ENCODE measurements around the gene TDRD3. TPM values are rescaled to one million over a fixed set of nuclear protein-coding genes. Genes with fewer than 3 reads are reported as not detected.

Gene TDRD3
- total RNA-seq, 1 donor from 2014 or later, result 28.5 TPM

DNA sequence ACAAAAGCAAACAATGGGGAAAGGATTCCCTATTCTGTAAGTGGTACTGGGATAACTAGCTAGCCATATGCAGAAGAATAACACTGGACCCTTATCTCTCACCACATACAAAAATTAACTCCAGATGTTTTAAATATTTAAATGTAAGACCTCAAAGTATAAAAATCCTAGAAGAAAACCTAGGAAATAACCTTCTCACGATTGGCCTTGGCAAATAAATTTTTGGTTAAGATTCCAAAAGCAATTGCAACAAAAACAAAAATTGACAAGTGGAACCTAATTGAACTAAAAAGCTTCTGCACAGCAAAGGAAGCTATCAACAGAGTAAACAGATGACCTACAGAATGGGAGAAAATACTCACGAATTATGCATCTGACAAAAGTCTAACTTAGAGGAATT is 10.8 kb upstream of the TDRD3 start:
- Mint-ChIP-seq H3K36me3 (ENCODE audit: insufficient read depth) (no peaks in the 10 kb centered on the region), H3K4me1 (ENCODE audit: low read depth) (no peaks in the 10 kb centered on the region), H3K4me3 (ENCODE audit: low read depth) (no peak overlapping the region), H3K27me3 (no peaks in the 10 kb centered on the region), H3K27ac (no peak overlapping the region), H3K9me3 (ENCODE audit: low read depth) (no peaks in the 10 kb centered on the region)
- TF ChIP-seq, protein P1, sequence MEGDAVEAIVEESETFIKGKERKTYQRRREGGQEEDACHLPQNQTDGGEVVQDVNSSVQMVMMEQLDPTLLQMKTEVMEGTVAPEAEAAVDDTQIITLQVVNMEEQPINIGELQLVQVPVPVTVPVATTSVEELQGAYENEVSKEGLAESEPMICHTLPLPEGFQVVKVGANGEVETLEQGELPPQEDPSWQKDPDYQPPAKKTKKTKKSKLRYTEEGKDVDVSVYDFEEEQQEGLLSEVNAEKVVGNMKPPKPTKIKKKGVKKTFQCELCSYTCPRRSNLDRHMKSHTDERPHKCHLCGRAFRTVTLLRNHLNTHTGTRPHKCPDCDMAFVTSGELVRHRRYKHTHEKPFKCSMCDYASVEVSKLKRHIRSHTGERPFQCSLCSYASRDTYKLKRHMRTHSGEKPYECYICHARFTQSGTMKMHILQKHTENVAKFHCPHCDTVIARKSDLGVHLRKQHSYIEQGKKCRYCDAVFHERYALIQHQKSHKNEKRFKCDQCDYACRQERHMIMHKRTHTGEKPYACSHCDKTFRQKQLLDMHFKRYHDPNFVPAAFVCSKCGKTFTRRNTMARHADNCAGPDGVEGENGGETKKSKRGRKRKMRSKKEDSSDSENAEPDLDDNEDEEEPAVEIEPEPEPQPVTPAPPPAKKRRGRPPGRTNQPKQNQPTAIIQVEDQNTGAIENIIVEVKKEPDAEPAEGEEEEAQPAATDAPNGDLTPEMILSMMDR (IDR thresholded peaks at IDR 0.05; ENCODE audit: unreplicated experiment), result no peak
- no peak for DNase-seq (ENCODE audit: low spot score, unreplicated experiment)

DNA sequence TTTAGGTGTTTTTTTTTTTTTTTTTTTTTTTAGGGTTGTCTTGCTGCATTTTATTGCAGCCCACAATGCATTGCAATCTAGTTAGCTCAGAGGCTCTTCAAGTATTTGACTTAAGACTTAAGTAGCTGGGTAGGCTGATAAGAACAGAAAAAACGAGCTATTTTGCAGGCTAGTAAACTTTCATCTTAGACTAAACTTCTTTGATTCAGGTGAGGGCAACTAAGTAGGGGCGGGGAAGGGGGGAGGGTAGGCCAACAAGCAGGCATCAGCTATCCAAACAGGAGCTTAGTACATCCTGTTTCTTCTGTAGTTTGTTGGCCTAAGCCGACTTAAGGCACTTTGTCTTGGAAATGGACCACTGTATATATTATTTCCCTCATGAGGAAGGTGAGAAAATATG is 4.9 kb upstream of the TDRD3 start:
- no peak for DNase-seq (ENCODE audit: low spot score, unreplicated experiment)
- Mint-ChIP-seq H3K4me3 (ENCODE audit: low read depth) (no peak overlapping the region), H3K27me3 (no peaks in the 10 kb centered on the region), H3K4me1 (ENCODE audit: low read depth) (peaks cover 12% of the 10 kb centered on the region), H3K36me3 (ENCODE audit: insufficient read depth) (no peaks in the 10 kb centered on the region), H3K9me3 (ENCODE audit: low read depth) (no peaks in the 10 kb centered on the region), H3K27ac (no peak overlapping the region)
- TF ChIP-seq, protein P1 (IDR thresholded peaks at IDR 0.05; ENCODE audit: unreplicated experiment), result no peak

DNA sequence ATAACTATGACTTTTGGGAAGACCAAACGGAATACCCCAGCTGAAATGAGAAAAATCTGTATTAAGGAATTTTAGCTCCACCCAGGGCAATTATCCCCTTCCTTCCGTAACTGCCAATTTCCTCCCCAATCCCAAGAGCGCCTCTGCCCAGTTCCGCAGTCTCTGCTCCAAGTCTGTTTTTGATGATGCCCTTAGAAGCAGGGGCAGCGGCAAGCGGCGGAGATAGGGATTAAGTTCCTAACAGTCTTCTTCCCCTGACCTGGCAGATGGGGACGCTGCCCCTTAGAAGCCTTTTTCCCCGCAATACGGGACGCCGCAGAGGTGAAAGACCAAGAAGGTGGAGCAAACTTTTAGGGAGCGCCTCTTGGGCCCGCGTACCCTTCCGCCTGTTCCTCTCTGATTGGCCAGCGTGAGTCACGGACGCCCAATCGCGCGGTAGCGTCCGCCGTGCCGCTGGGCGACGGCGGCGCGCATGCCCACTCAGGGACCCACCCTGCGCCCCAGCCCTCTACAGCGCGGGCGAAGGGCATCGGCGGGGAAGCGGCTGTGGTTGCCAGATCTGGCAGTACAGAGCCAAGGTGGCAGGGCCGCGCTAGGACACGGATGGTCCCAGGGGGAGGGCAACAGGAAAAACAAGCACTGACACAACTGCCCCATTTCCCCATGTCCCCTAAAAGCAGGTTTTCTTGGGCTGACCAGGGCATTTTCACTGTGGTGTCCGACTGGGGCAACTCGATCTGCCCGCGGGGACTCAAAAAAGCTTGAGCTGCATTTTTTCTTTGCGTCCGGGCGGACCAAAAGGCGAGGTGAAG is 843 bp upstream of the TDRD3 start:
- H3K4me3 Mint-ChIP-seq (ENCODE audit: low read depth), result peak overlapping the region; percentile 95
- TF ChIP-seq, protein P1 (IDR thresholded peaks at IDR 0.05; ENCODE audit: unreplicated experiment), result no peak
- no peaks in the 10 kb centered on the region for H3K9me3 Mint-ChIP-seq (ENCODE audit: low read depth)
- no peaks in the 10 kb centered on the region for H3K27me3 Mint-ChIP-seq
- peak overlapping the region; percentile 97 for H3K27ac Mint-ChIP-seq
- no peaks in the 10 kb centered on the region for H3K36me3 Mint-ChIP-seq (ENCODE audit: insufficient read depth)
- H3K4me1 Mint-ChIP-seq (ENCODE audit: low read depth), result peaks cover 42% of the 10 kb centered on the region
- DNase-seq (ENCODE audit: low spot score, unreplicated experiment), result peak; percentile 68

DNA sequence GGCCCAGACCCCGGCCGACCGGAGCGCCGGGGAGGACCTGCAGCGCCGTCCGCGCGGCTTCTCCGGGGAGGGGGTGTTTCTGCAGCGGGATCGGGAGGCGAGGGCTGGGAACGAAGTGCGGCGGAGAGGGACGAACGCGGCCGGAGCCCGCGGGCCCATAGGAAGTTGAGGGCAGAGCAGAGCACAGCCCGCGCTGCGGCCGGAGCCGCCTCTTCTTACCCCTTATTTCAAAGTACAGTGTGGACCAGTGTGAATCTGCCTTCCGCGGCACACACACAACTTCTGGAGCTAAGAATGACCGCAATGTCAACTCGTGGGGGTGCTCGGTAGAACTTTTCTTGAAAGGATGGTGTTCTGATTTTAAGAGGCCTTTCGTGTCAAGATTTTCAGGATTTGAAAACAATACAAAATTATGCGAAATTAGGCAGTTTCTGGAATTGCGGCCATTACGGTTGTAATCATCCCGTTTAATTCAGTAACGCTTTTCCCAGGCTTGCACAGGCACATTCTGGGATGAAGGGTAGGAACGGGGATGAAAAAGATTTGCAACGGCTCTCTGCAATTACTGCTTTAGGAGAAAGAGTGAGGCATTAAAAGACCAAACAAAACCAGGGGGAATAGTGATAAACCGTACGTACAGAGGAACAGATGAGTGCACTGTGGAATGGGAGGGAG is 821 bp downstream of the TDRD3 start:
- no peak for DNase-seq (ENCODE audit: low spot score, unreplicated experiment)
- Mint-ChIP-seq H3K9me3 (ENCODE audit: low read depth) (no peaks in the 10 kb centered on the region), H3K36me3 (ENCODE audit: insufficient read depth) (no peaks in the 10 kb centered on the region), H3K27me3 (no peaks in the 10 kb centered on the region), H3K27ac (peak overlapping the region; percentile 99), H3K4me3 (ENCODE audit: low read depth) (peak overlapping the region; percentile 88), H3K4me1 (ENCODE audit: low read depth) (peaks cover 40% of the 10 kb centered on the region)
- TF ChIP-seq, protein P1 (IDR thresholded peaks at IDR 0.05; ENCODE audit: unreplicated experiment), result no peak

DNA sequence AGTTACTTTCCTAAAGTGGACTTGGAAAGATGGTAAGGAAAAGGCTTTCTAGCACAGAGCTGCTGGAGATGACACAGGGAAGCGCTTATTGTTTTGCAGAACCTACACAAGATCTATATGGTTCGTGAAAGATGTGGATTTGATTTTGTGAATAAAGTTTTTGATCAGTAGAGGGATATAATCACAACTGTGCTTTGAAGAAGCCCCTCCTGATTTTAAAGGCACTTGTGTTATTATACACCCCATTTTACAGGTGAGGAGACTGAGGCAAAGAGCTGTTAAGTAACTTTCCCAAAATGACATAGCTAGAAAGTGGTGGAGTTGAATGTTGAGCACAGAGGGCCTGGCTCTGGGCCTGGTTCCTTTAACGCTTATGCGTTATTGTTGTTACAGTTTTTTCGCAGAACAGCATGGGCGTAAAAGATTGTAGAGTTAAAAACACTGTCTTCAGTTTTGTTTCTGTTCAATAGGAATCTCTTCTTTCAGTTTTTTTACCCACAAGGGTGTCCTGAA is 1.4 kb downstream of the TDRD3 start:
- no peaks in the 10 kb centered on the region for H3K36me3 Mint-ChIP-seq (ENCODE audit: insufficient read depth)
- no peaks in the 10 kb centered on the region for H3K27me3 Mint-ChIP-seq
- H3K4me1 Mint-ChIP-seq (ENCODE audit: low read depth), result peaks cover 40% of the 10 kb centered on the region
- peak overlapping the region; percentile 88 for H3K4me3 Mint-ChIP-seq (ENCODE audit: low read depth)
- TF ChIP-seq, protein P1 (IDR thresholded peaks at IDR 0.05; ENCODE audit: unreplicated experiment), result no peak
- H3K9me3 Mint-ChIP-seq (ENCODE audit: low read depth), result no peaks in the 10 kb centered on the region
- peak overlapping the region; percentile 99 for H3K27ac Mint-ChIP-seq
- no peak for DNase-seq (ENCODE audit: low spot score, unreplicated experiment)
